ENCODE data around the gene HOOK1.
A peak's percentile ranks its signal among the peaks of the same experiment; 100 is the strongest.

DNA sequence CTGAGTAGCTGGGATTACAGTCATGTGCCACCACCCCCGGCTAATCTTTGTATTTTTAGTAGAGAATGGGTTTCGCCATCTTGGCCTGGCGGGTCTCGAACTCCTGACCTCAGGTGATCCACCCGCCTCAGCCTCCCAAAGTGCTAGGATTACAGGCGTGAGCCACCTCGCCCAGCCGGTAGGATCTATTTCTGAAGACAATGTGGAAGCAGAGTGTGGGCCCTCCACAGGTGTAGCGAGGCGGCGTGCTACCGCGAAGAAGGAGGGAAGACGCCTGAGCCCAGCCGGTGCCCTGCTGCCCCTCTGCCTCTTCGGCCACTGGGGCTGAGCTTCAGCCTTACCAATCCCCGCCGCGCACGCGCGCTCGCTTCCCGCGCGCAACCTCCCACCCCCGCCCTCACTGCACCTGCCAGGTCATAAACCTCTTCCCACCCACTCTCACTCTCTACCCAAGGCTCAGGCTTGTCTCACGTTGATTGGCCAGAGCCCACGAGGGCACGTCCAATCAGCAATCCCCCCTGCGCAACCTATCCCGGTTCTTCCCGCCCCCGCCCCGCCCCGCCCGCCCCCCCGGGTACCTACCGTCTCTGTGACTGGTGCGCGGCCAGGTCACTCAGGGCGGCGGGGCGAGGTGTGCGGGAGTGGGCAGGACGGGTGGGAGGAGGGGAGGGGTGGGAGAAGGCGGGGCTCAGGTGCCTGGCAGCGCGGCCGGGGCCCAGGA lies 409 bp upstream of the HOOK1 start:
- TF ChIP-seq, protein P1, sequence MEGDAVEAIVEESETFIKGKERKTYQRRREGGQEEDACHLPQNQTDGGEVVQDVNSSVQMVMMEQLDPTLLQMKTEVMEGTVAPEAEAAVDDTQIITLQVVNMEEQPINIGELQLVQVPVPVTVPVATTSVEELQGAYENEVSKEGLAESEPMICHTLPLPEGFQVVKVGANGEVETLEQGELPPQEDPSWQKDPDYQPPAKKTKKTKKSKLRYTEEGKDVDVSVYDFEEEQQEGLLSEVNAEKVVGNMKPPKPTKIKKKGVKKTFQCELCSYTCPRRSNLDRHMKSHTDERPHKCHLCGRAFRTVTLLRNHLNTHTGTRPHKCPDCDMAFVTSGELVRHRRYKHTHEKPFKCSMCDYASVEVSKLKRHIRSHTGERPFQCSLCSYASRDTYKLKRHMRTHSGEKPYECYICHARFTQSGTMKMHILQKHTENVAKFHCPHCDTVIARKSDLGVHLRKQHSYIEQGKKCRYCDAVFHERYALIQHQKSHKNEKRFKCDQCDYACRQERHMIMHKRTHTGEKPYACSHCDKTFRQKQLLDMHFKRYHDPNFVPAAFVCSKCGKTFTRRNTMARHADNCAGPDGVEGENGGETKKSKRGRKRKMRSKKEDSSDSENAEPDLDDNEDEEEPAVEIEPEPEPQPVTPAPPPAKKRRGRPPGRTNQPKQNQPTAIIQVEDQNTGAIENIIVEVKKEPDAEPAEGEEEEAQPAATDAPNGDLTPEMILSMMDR (IDR thresholded peaks at IDR 0.05), result no peak
- TF ChIP-seq POLR2A (IDR thresholded peaks at IDR 0.05) (peak; percentile 14), POLR2AphosphoS5 (IDR thresholded peaks at IDR 0.05) (peak in 1 of 3 donors; percentile 29)

Data from transverse colon (tissue), 4 donors.